ENCODE data around the gene CLDN3.

The CLDN3 gene

DNA sequence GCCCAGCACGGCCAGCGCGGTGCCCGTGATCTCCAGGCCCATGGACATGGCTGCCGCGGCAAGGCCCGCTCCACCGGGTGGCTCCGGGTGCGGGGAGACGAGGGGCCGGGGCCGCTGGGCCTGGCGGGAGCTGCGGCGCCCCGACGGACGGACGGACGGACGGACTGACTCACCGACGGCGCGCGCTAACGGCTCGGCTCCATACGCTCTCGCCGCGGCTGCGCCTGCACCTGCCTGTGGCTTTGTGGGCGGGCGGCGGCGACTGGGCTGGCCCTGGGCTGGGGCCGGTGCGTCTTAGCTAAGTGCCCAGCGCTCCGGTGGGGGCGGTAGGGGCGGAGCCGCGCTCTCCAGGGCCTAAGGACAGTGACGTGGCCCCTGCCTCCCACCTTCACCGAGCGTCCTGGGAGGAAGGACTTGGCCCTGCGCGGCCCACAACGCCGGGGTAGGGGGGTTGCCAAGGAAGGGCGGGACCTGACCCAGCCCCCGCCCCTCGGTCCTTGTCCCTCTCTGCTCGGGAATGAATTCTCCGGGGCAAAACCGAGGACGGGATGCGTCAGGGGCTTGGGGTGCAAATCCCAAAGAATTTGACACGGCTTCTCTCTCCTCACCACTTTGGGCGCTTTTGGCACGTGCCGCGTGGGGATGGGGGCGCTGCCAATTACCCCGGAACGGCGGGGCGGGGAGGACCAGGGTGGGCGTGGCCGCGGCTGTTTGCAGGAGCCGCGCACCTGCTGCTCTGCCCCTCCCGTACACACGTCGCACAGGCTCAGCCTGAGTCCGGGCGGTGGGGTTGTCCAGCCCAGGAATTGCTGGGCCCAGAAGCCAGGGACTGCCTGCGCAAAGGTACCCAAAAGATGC, at the start of gene CLDN3:
CLDN3 (minus strand) TSS at position 269 of the 858 bp plus-strand sequence; CDS start at position 48, 221 bp downstream.
- no peak within 1 kb of the TSS for H3K4me3 ChIP-seq (replicated peaks; ENCODE audit: low read depth, low read length)
- TF ChIP-seq, protein P1, sequence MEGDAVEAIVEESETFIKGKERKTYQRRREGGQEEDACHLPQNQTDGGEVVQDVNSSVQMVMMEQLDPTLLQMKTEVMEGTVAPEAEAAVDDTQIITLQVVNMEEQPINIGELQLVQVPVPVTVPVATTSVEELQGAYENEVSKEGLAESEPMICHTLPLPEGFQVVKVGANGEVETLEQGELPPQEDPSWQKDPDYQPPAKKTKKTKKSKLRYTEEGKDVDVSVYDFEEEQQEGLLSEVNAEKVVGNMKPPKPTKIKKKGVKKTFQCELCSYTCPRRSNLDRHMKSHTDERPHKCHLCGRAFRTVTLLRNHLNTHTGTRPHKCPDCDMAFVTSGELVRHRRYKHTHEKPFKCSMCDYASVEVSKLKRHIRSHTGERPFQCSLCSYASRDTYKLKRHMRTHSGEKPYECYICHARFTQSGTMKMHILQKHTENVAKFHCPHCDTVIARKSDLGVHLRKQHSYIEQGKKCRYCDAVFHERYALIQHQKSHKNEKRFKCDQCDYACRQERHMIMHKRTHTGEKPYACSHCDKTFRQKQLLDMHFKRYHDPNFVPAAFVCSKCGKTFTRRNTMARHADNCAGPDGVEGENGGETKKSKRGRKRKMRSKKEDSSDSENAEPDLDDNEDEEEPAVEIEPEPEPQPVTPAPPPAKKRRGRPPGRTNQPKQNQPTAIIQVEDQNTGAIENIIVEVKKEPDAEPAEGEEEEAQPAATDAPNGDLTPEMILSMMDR (IDR thresholded peaks at IDR 0.05; ENCODE audit: low read length, missing control alignments): no peak
- DNase-seq (ENCODE audit: low read depth): no peak

- H3K4me3 ChIP-seq (replicated peaks; ENCODE audit: low read depth, low read length): no peak overlapping the region
- no peak for DNase-seq (ENCODE audit: low read depth)
- TF ChIP-seq, protein P1 (IDR thresholded peaks at IDR 0.05; ENCODE audit: low read length, missing control alignments): no peak
Observed at GRCh38 chr7:73817121-73817520, 47.1 kb upstream of the CLDN3 start.

GRCh38 chr7:73815436-73815835, 45.4 kb upstream of the CLDN3 start:
- DNase-seq (ENCODE audit: low read depth): no peak
- H3K4me3 ChIP-seq (replicated peaks; ENCODE audit: low read depth, low read length): no peak overlapping the region
- TF ChIP-seq, protein P1 (IDR thresholded peaks at IDR 0.05; ENCODE audit: low read length, missing control alignments): no peak

GRCh38 chr7:73812996-73813395, 42.9 kb upstream of the CLDN3 start:
- no peak overlapping the region for H3K4me3 ChIP-seq (replicated peaks; ENCODE audit: low read depth, low read length)
- TF ChIP-seq, protein P1 (IDR thresholded peaks at IDR 0.05; ENCODE audit: low read length, missing control alignments): no peak
- DNase-seq (ENCODE audit: low read depth): no peak

DNA sequence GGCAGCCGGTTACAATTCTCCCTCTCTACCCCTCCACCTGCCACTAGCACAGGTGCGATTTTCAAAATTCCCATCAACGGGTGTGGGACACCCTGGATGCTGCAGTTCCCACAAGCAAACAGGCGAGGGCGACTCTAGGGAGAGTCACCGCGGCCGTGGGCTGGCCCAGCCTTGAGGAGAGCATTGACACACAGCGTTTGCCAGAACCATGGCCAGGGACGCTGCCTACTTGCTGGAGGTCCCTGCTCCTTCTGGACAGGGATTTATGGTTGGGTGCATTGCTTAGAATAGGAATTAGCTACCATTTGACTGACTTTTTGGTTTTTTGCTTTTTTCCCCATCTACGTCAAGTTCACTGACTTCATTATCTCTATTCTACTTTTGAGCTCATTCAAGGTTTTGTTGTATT, 41.7 kb upstream of the CLDN3 start:
- DNase-seq (ENCODE audit: low read depth): peak; percentile 65
- no peak overlapping the region for H3K4me3 ChIP-seq (replicated peaks; ENCODE audit: low read depth, low read length)
- TF ChIP-seq, protein P1 (IDR thresholded peaks at IDR 0.05; ENCODE audit: low read length, missing control alignments): peak; percentile 89

GRCh38 chr7:73810998-73811360, 40.9 kb upstream of the CLDN3 start:
- TF ChIP-seq, protein P1 (IDR thresholded peaks at IDR 0.05; ENCODE audit: low read length, missing control alignments): no peak
- H3K4me3 ChIP-seq (replicated peaks; ENCODE audit: low read depth, low read length): no peak overlapping the region
- no peak for DNase-seq (ENCODE audit: low read depth)
